Bronchial smooth muscle cell (primary cell): ENCODE results near the gene SLC35F2. TPM values are rescaled to one million over a fixed set of nuclear protein-coding genes. Genes with fewer than 3 reads are reported as not detected.

Source experiments
- total RNA-seq: library from RNA; depleted of rRNA; stranded (reverse); fragments of >200 nt; gene quantifications from 2 replicates; pipeline ENCODE4 v1.2.1, GENCODE V29; 2014

SLC35F2 gene, protein sequence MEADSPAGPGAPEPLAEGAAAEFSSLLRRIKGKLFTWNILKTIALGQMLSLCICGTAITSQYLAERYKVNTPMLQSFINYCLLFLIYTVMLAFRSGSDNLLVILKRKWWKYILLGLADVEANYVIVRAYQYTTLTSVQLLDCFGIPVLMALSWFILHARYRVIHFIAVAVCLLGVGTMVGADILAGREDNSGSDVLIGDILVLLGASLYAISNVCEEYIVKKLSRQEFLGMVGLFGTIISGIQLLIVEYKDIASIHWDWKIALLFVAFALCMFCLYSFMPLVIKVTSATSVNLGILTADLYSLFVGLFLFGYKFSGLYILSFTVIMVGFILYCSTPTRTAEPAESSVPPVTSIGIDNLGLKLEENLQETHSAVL
- total RNA-seq, result 10.2 and 13.1 TPM in 2 replicates

GRCh38 chr11:107858217-107859070, at the start of gene SLC35F2:
TSS of gene SLC35F2 (minus strand) at chr11:107858787. CDS start at chr11:107858767, 20 bp downstream.

Other genes starting within 250 kb of the SLC35F2 start
- gene SLN, start 146.7 kb downstream of the SLC35F2 start, total RNA-seq, result not detected in 2 replicates
- not detected in 2 replicates for gene RAB39A, start 69.7 kb upstream of the SLC35F2 start, total RNA-seq
- gene CUL5, start 150.1 kb upstream of the SLC35F2 start, total RNA-seq, result 22.6 and 28.5 TPM in 2 replicates